HepG2 (cell line): Measurements from ENCODE around the gene SERTAD4. TPM values are rescaled to one million over a fixed set of nuclear protein-coding genes. Genes with fewer than 3 reads are reported as not detected.

Experiments
- ATAC-seq: fragments of 200-7000 bp; cut with Tn5 transposase; 3 replicates; pipeline ENCODE4 v1.9.1; 2020; ENCODE audit warnings: mild to moderate bottlenecking, moderate library complexity
- BruUV-seq: library from RNA; stranded (reverse); fragments of 400-500 nt; replicated peaks from 2 replicates; lab custom pipeline; 2021; lab: Mats Ljungman, UMichigan
- CTCF ChIA-PET: fragments of 300-600 bp; formaldehyde crosslinking; extraction: SDS; loops from one replicate; lab custom pipeline; 2021; ENCODE audit warnings: low total read pairs, inconsistent platforms, low intra/inter-chr PET ratio; lab: Yijun Ruan, JAX
- POLR2A ChIA-PET: fragments of 350-600 bp; sonication (Branson Sonifier 250); formaldehyde crosslinking; loops from one replicate; lab custom pipeline; 2020; ENCODE audit warnings: antibody characterized with exemption, inconsistent platforms; lab: Yijun Ruan, JAX
- DNase-seq: peaks from one replicate; pipeline ENCODE4 v3.0.0-alpha.2; 2015; ENCODE audit warnings: low spot score
- FAIRE-seq: peaks from 3 replicates; lab custom pipeline; 2011; peaks lifted over from hg19 to GRCh38; lab: Jason Lieb, UNC
- H2AFZ ChIP-seq: one replicate; pipeline ENCODE4 v1.6.1; 2011; ENCODE audit warnings: low read length, inconsistent platforms
- H3K27ac ChIP-seq: fragments of 300-600 bp; 3 replicates; pipeline ENCODE4 v1.8.0; 2011; ENCODE audit warnings: mixed run types, mild to moderate bottlenecking, mixed read lengths, low read length, inconsistent platforms; ENCODE audit not compliant: insufficient read depth; ENCODE audit errors: extremely low read length
- H3K27me3 ChIP-seq, 2 experiments: fragments of 200-600 bp in 1 of 2; 2 replicates in 1 of 2; 3 replicates in 1 of 2; pipeline versions ENCODE4 v1.6.0 to v1.8.0; 2011; ENCODE audit warnings: low read length in 2 of 2, mild to moderate bottlenecking in 2 of 2, moderate library complexity in 2 of 2, inconsistent platforms in 1 of 2; ENCODE audit not compliant: insufficient read depth in 2 of 2, control insufficient read depth in 1 of 2
- H3K36me3 ChIP-seq, 2 experiments: fragments of 200-600 bp in 1 of 2; replicated peaks in 1 of 2; 2 replicates in 1 of 2; 3 replicates in 1 of 2; pipeline versions ENCODE4 v1.5.1 to v1.8.0; 2011; ENCODE audit warnings: low read length in 2 of 2, inconsistent platforms in 1 of 2; ENCODE audit not compliant: insufficient read depth in 2 of 2, control insufficient read depth in 1 of 2
- H3K4me1 ChIP-seq: 2 replicates; pipeline ENCODE4 v1.5.1; 2012; ENCODE audit warnings: low read length, inconsistent platforms; ENCODE audit not compliant: insufficient read depth
- H3K4me2 ChIP-seq: 2 replicates; pipeline ENCODE4 v1.6.0; 2011; ENCODE audit warnings: low read depth, low read length, inconsistent platforms
- H3K4me3 ChIP-seq, 3 experiments: fragments of 200-600 bp in 1 of 3; sonication (generic), shearing (Covaris generic) in 1 of 3; replicated peaks in 1 of 3; 2 replicates each; pipeline ENCODE4 v1.5.1; 2011 to 2016; ENCODE audit warnings: low read length in 3 of 3, inconsistent platforms in 2 of 3, low read depth in 2 of 3, mild to moderate bottlenecking in 2 of 3, control low read depth in 1 of 3, mixed read lengths in 1 of 3; ENCODE audit not compliant: insufficient read depth in 1 of 3
- H3K79me2 ChIP-seq: one replicate; pipeline ENCODE4 v1.6.1; 2011; ENCODE audit warnings: low read length, inconsistent platforms; ENCODE audit not compliant: insufficient read depth
- H3K9ac ChIP-seq: 2 replicates; pipeline ENCODE4 v1.6.0; 2011; ENCODE audit warnings: mild to moderate bottlenecking, low read depth, low read length, inconsistent platforms; ENCODE audit not compliant: insufficient read depth
- H3K9me3 ChIP-seq: 2 replicates; pipeline ENCODE4 v1.5.1; 2012; ENCODE audit warnings: mild to moderate bottlenecking, low read length
- H4K20me1 ChIP-seq: 2 replicates; pipeline ENCODE4 v1.6.0; 2011; ENCODE audit warnings: inconsistent platforms, mild to moderate bottlenecking, low read length, moderate library complexity; ENCODE audit not compliant: insufficient read depth
- CTCF ChIP-seq: sonication (generic); formaldehyde crosslinking; IDR thresholded peaks from 2 replicates; pipeline ENCODE4 v1.5.0; 2020; ENCODE audit warnings: mild to moderate bottlenecking, missing genetic modification reagents, moderate library complexity
- FIP1L1 ChIP-seq: fragments of 200-400 bp; formaldehyde crosslinking; IDR thresholded peaks from 2 replicates; pipeline ENCODE4 v1.6.1; 2018; ENCODE audit warnings: low read depth, mild to moderate bottlenecking, low read length, moderate library complexity, borderline replicate concordance; ENCODE audit not compliant: insufficient read depth
- FOXA3 ChIP-seq: IDR thresholded peaks from 2 replicates; pipeline ENCODE4 v1.6.1; 2016; ENCODE audit warnings: missing genetic modification reagents, missing compliant biosample characterization
- GABPB1 ChIP-seq: IDR thresholded peaks from 2 replicates; pipeline ENCODE4 v1.6.1; 2016; ENCODE audit warnings: mild to moderate bottlenecking, missing genetic modification reagents, moderate library complexity, missing compliant biosample characterization
- NRL ChIP-seq: sonication (generic); formaldehyde crosslinking; IDR thresholded peaks from 2 replicates; pipeline ENCODE4 v1.5.0; 2020; ENCODE audit warnings: missing genetic modification reagents, mild to moderate bottlenecking, moderate library complexity, borderline replicate concordance
- POLR2A ChIP-seq, 2 experiments: IDR thresholded peaks; 2 replicates each; pipeline ENCODE4 v1.6.1; 2011; ENCODE audit warnings: low read depth in 2 of 2, low read length in 2 of 2, mild to moderate bottlenecking in 1 of 2, moderate library complexity in 1 of 2; ENCODE audit not compliant: insufficient read depth in 1 of 2
- RBM22 ChIP-seq: fragments of 200-400 bp; formaldehyde crosslinking; optimal IDR thresholded peaks from 2 replicates; pipeline ENCODE3; 2017; ENCODE audit warnings: mild to moderate bottlenecking, low read length, moderate library complexity
- TCF7L2 ChIP-seq: IDR thresholded peaks from 2 replicates; pipeline ENCODE4 v1.6.1; 2011; ENCODE audit warnings: mild to moderate bottlenecking, low read depth, low read length, moderate library complexity
- TGIF2 ChIP-seq: IDR thresholded peaks from 2 replicates; pipeline ENCODE4 v1.6.1; 2016; ENCODE audit warnings: control low read depth, missing compliant biosample characterization
- ZBTB20 ChIP-seq: sonication (generic); formaldehyde crosslinking; IDR thresholded peaks from 2 replicates; pipeline ENCODE4 v1.8.1; 2023; ENCODE audit warnings: missing genetic modification reagents, low read depth, mild to moderate bottlenecking, borderline replicate concordance
- ZNF20 ChIP-seq: sonication (generic); formaldehyde crosslinking; IDR thresholded peaks from 2 replicates; pipeline ENCODE4 v1.4.0; 2020; ENCODE audit warnings: mild to moderate bottlenecking, moderate library complexity, missing genetic modification reagents
- ZNF441 ChIP-seq: sonication (generic); formaldehyde crosslinking; IDR thresholded peaks from 2 replicates; pipeline ENCODE4 v1.7.0; 2021; ENCODE audit warnings: missing genetic modification reagents, borderline replicate concordance
- ZSCAN21 ChIP-seq: sonication (generic); formaldehyde crosslinking; IDR thresholded peaks from 2 replicates; pipeline ENCODE4 v1.8.0; 2022; ENCODE audit warnings: mild to moderate bottlenecking, missing genetic modification reagents, moderate library complexity, borderline replicate concordance
- WGBS: methylation state at CpG from one replicate; pipeline ENCODE4 v1.1.6; 2017; ENCODE audit warnings: low lambda C conversion rate; 5-methylcytosine and 5-hydroxymethylcytosine counted together
- in situ Hi-C: cut with HindIII; loops from 2 replicates; pipeline ENCODE4 v1.10.0; 2017; ENCODE audit warnings: low pct_unique_long_range_greater_than_20kb; ENCODE audit not compliant: extremely low pct_ligation_motif_present
- intact Hi-C: fragments of 100-400 bp; cut with micrococcal nuclease; formaldehyde crosslinking; loops from one replicate; pipeline ENCODE4 v1.10.0; 2022; ENCODE audit not compliant: unreplicated experiment
- polyA plus RNA-seq, 8 experiments: library from polyadenylated mRNA; depleted of rRNA in 3 of 8; stranded (reverse) in 7 of 8; unstranded in 1 of 8; fragments of >200 nt; fragmentation: Illumina TruSeq in 4 of 8; extraction: Trizol in 4 of 8; gene quantifications; 2 replicates each; pipeline versions ENCODE4 v1.2.1 to v1.2.3, GENCODE V29; 2011 to 2016; ENCODE audit warnings: low read depth in 4 of 8, missing spikeins in 1 of 8, mixed read lengths in 1 of 8; ENCODE audit not compliant: insufficient read depth in 1 of 8
- total RNA-seq, 5 experiments: library from RNA; depleted of rRNA; stranded (reverse); fragments of >200 nt; fragmentation: Illumina TruSeq; extraction: Trizol; gene quantifications; 2 replicates each; pipeline ENCODE4 v1.2.3, GENCODE V29; 2016; ENCODE audit warnings: low read depth in 1 of 5
- TF ChIP-seq, protein P1 (sequence below): sonication (generic); formaldehyde crosslinking; IDR thresholded peaks from 2 replicates; pipeline ENCODE4 v1.8.1; 2023; ENCODE audit warnings: missing genetic modification reagents, inconsistent platforms, borderline replicate concordance

Gene SERTAD4
- total and polyA plus RNA-seq, 2 of the 13 experiments (the other 11 are each of a cell fraction or from before 2014, with no cell fraction given) = not detected

GRCh38 chr1:210201681-210202080, 30.9 kb upstream of the SERTAD4 start:
- DNase-seq (no peak), FAIRE-seq (no peak), ATAC-seq (no peak)
- Histone ChIP-seq H3K27ac (no peak overlapping the region), H3K4me2 (no peak overlapping the region), H3K4me3 (no peak overlapping the region), H3K4me1 (no peaks in the 10 kb centered on the region), H3K79me2 (no peaks in the 10 kb centered on the region), H3K27me3 (no peaks in the 10 kb centered on the region), H4K20me1 (no peaks in the 10 kb centered on the region), H3K36me3 (no peaks in the 10 kb centered on the region), H3K9ac (no peak overlapping the region), H3K9me3 (no peaks in the 10 kb centered on the region), H2AFZ (no peak overlapping the region)
- ChIA-PET CTCF (no interaction called here), POLR2A (no interaction called here)
- no TSS peak for BruUV-seq
- in situ Hi-C loops = no loop called here
- intact Hi-C loops = no loop called here
- TF ChIP-seq, protein P1, sequence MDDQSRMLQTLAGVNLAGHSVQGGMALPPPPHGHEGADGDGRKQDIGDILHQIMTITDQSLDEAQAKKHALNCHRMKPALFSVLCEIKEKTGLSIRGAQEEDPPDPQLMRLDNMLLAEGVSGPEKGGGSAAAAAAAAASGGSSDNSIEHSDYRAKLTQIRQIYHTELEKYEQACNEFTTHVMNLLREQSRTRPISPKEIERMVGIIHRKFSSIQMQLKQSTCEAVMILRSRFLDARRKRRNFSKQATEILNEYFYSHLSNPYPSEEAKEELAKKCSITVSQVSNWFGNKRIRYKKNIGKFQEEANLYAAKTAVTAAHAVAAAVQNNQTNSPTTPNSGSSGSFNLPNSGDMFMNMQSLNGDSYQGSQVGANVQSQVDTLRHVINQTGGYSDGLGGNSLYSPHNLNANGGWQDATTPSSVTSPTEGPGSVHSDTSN (CRISPR knock-in tag) = no peak
- TF ChIP-seq ZNF20 (CRISPR knock-in tag) = no peak
- TF ChIP-seq TCF7L2 = no peak
- TF ChIP-seq GABPB1 (CRISPR knock-in tag) = no peak
- 3% methylated on average over 3 of the region's 3 CpGs for WGBS

- ChIA-PET CTCF (no interaction called here), POLR2A (no interaction called here)
- no peak for ATAC-seq
- H3K9me3 ChIP-seq = no peaks in the 10 kb centered on the region
- no peaks in the 10 kb centered on the region for H3K27me3 ChIP-seq
- no peak overlapping the region for H3K9ac ChIP-seq
- BruUV-seq = no TSS peak
- in situ Hi-C loops = no loop called here
- H3K79me2 ChIP-seq = no peaks in the 10 kb centered on the region
- H3K4me2 ChIP-seq = no peak overlapping the region
- FAIRE-seq = no peak
- DNase-seq = no peak
- no peaks in the 10 kb centered on the region for H3K36me3 ChIP-seq
- no peaks in the 10 kb centered on the region for H4K20me1 ChIP-seq
- H2AFZ ChIP-seq = no peak overlapping the region
- intact Hi-C loops = no loop called here
- WGBS = 5% methylated on average over 2 of the region's 2 CpGs
- H3K4me3 ChIP-seq = no peak overlapping the region
- H3K27ac ChIP-seq = no peak overlapping the region
- H3K4me1 ChIP-seq = no peaks in the 10 kb centered on the region
- no peak for TF ChIP-seq TGIF2
- no peak for TF ChIP-seq FIP1L1
- no peak for TF ChIP-seq NRL (CRISPR knock-in tag)
- TF ChIP-seq ZSCAN21 = no peak
- TF ChIP-seq FOXA3 (CRISPR knock-in tag) = no peak
- no peak for TF ChIP-seq RBM22
- no peak for TF ChIP-seq POLR2A (IDR thresholded peaks at IDR 0.05; ENCODE audit: insufficient read depth in 1 of 2, low read depth in 2 of 2, low read length in 2 of 2)
- TF ChIP-seq ZNF441 = no peak
- TF ChIP-seq CTCF = no peak
- TF ChIP-seq ZBTB20 = no peak
Observed at GRCh38 chr1:210207597-210208450, 24.8 kb upstream of the SERTAD4 start.
